CD4-positive, alpha-beta memory T cell (primary cell): ENCODE measurements around the gene KDM1A. TPM values are rescaled to one million over a fixed set of nuclear protein-coding genes. Genes with fewer than 3 reads are reported as not detected.
A peak's percentile ranks its signal among the peaks of the same experiment; 100 is the strongest.
"Not testable (repeated sequence)": the region's sequence is repeated elsewhere in the genome, so short reads cannot be mapped to it uniquely, and the experiment has no call there.

ENCODE experiments used
- CTCF ChIA-PET: fragments of 350-600 bp; sonication (Branson Sonifier 250); formaldehyde crosslinking; loops from one replicate; lab custom pipeline; 2021; ENCODE audit warnings: inconsistent platforms; ENCODE audit not compliant: partially characterized antibody; lab: Charles Lee
- POLR2A ChIA-PET: fragments of 350-600 bp; sonication (Branson Sonifier 250); formaldehyde crosslinking; loops from one replicate; lab custom pipeline; 2021; ENCODE audit not compliant: partially characterized antibody; lab: Charles Lee
- DNase-seq, 5 donors: peaks; one replicate each; pipeline versions ENCODE4 v3.0.0 to v3.0.0-alpha.2; 2020 to 2022; ENCODE audit warnings: mixed read lengths in 1 of 5
- H3K27ac ChIP-seq: one replicate; pipeline ENCODE4 v1.7.0; 2013; ENCODE audit warnings: low read depth, low read length
- H3K27me3 ChIP-seq: 2 replicates; pipeline ENCODE4 v1.7.0; 2013; ENCODE audit warnings: mild to moderate bottlenecking, low read length, moderate library complexity; ENCODE audit not compliant: insufficient read depth
- H3K36me3 ChIP-seq: 2 replicates; pipeline ENCODE4 v1.7.0; 2013; ENCODE audit warnings: mild to moderate bottlenecking, low read length, moderate library complexity; ENCODE audit not compliant: insufficient read depth
- H3K4me1 ChIP-seq: 2 replicates; pipeline ENCODE4 v1.7.0; 2013; ENCODE audit warnings: mild to moderate bottlenecking, low read length, moderate library complexity; ENCODE audit not compliant: insufficient read depth
- H3K4me3 ChIP-seq, 2 donors: one replicate each; pipeline ENCODE4 v1.7.0; 2013; ENCODE audit warnings: low read length in 2 of 2, mild to moderate bottlenecking in 1 of 2
- H3K9me3 ChIP-seq, 2 donors: one replicate each; pipeline ENCODE4 v1.7.0; 2013; ENCODE audit warnings: low read length in 2 of 2, control low read depth in 1 of 2; ENCODE audit not compliant: control insufficient read depth in 1 of 2
- H3K27ac Mint-ChIP-seq, 7 donors: one replicate each; pipeline ENCODE4 v1.8.0; 2020 to 2021; ENCODE audit warnings: mixed read lengths in 7 of 7, mild to moderate bottlenecking in 6 of 7, inconsistent platforms in 3 of 7, moderate library complexity in 3 of 7
- H3K27me3 Mint-ChIP-seq, 2 donors: one replicate each; pipeline ENCODE4 v1.8.0; 2020 to 2021; ENCODE audit warnings: mixed read lengths in 2 of 2
- H3K36me3 Mint-ChIP-seq, 2 donors: one replicate each; pipeline ENCODE4 v1.8.0; 2020 to 2021; ENCODE audit warnings: mixed read lengths in 2 of 2, inconsistent platforms in 1 of 2, mild to moderate bottlenecking in 1 of 2
- H3K4me1 Mint-ChIP-seq, 4 donors: one replicate each; pipeline ENCODE4 v1.8.0; 2020 to 2021; ENCODE audit warnings: mixed read lengths in 4 of 4, mild to moderate bottlenecking in 1 of 4
- H3K4me3 Mint-ChIP-seq, 8 donors: one replicate each; pipeline ENCODE4 v1.8.0; 2020 to 2021; ENCODE audit warnings: mixed read lengths in 8 of 8, mild to moderate bottlenecking in 7 of 8, moderate library complexity in 6 of 8, inconsistent platforms in 3 of 8
- H3K9me3 Mint-ChIP-seq, 8 donors: one replicate each; pipeline ENCODE4 v1.8.0; 2020 to 2021; ENCODE audit warnings: mixed read lengths in 8 of 8, mild to moderate bottlenecking in 5 of 8, inconsistent platforms in 3 of 8, moderate library complexity in 1 of 8
- intact Hi-C: fragments of 100-400 bp; cut with micrococcal nuclease; formaldehyde crosslinking; loops from one replicate; pipeline ENCODE4 v1.15.1; 2023
- polyA plus RNA-seq, 2 donors: library from polyadenylated mRNA; unstranded; fragments of 300-500 nt; fragmentation: Illumina TruSeq; gene quantifications; one replicate each; pipeline ENCODE4 v1.2.3, GENCODE V29; 2021
- total RNA-seq, 2 experiments: library from RNA; stranded (reverse); gene quantifications; one replicate each; pipeline ENCODE4 v1.2.3, GENCODE V29; 2021

The KDM1A gene
- total and polyA plus RNA-seq, 4 experiments from 2014 or later = 39.6 to 47.2 (median 43.2) TPM

DNA sequence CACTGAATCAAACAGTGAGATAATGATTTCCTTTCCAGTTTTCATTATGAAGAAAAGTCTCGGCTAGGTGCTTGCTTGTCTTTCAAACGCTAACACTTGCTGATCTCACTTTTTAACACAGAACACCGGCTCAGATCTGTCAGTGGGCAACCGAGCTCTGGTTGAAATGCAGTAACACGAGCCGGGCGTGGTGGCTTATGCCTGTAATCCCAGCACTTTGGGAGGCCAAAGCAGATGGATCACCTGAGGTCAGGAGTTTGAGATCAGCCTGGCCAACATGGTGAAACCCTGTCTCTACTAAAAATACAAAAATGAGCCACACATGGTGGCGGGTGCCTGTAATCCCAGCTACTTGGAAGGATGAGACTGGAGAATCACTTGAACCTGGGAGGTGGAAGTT is 9.2 kb upstream of the KDM1A start:
- H3K27me3 Mint-ChIP-seq, H3K27me3 ChIP-seq, H3K4me3 ChIP-seq, H3K27ac Mint-ChIP-seq, H3K9me3 ChIP-seq, H3K36me3 Mint-ChIP-seq, H3K4me3 Mint-ChIP-seq, H3K4me1 ChIP-seq, H3K4me1 Mint-ChIP-seq, DNase-seq, H3K27ac ChIP-seq, POLR2A ChIA-PET, H3K9me3 Mint-ChIP-seq, H3K36me3 ChIP-seq, CTCF ChIA-PET, intact Hi-C loops: not testable (repeated sequence)

DNA sequence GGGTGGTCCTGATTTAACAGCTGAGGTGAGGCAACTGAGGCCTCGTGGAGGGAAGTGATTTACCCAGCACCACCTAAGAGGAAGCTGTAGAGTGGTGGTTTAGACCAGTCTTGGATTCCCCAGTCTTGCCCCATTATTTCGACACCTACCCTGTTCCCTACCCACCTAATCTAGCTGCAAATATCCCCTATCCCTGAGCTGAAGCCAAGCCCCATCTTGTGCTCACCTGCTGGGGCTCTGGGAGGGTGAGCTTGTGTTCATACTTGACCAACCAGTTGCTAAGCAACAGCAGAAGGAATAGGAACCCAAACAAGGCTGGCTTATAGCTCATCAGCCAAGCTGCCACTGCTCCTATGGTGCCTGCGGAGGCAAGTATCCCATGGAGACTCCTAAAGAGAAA is 5.6 kb upstream of the KDM1A start:
- POLR2A ChIA-PET = no interaction called here
- Mint-ChIP-seq H3K27me3 (peaks cover 0 to 2% of the 10 kb centered on the region in 2 donors), H3K9me3 (no peaks in the 10 kb centered on the region), H3K4me1 (peaks cover 6 to 7% (median 7%) of the 10 kb centered on the region in 4 donors), H3K36me3 (no peaks in the 10 kb centered on the region), H3K4me3 (no peak overlapping the region), H3K27ac (no peak overlapping the region)
- H3K36me3 ChIP-seq = no peaks in the 10 kb centered on the region
- no peak for DNase-seq
- H3K27ac ChIP-seq = no peak overlapping the region
- no peak overlapping the region for H3K4me3 ChIP-seq
- CTCF ChIA-PET = no interaction called here
- no peaks in the 10 kb centered on the region for H3K9me3 ChIP-seq
- H3K4me1 ChIP-seq = no peaks in the 10 kb centered on the region
- H3K27me3 ChIP-seq = no peaks in the 10 kb centered on the region
- intact Hi-C loops = no loop called here

DNA sequence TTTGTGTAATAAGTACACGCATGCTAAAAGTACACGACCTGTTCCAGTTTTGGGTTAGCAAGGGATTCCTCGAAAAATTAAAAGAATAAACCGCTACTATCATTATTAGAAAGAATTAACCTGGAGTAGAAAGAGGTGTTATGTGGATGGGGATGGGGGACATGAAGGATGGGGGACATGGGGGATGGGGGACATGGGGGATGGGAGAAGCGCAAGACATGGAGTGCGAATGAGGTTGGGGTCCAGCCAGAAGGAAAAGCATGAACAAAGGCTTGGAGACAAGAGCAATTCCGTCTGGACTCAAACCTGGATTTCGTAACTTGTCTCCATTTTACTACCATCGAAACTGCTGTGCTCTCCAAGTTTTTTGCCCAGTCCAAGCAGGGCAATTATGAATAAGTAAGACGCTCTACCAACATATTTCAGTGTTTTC is 591 bp upstream of the KDM1A start:
- no peaks in the 10 kb centered on the region for H3K27me3 Mint-ChIP-seq
- peaks cover 7 to 19% of the 10 kb centered on the region in 2 donors for H3K36me3 Mint-ChIP-seq
- no peaks in the 10 kb centered on the region for H3K27me3 ChIP-seq
- DNase-seq = no peak
- no peaks in the 10 kb centered on the region for H3K36me3 ChIP-seq
- H3K9me3 ChIP-seq = no peaks in the 10 kb centered on the region
- peak overlapping the region; percentile 91 to 98 (median 97) for H3K4me3 Mint-ChIP-seq
- peak overlapping the region; percentile 61 for H3K27ac ChIP-seq
- H3K27ac Mint-ChIP-seq = peak overlapping the region; percentile 73 to 96 (median 89)
- peaks cover 26 to 50% (median 36%) of the 10 kb centered on the region in 4 donors for H3K4me1 Mint-ChIP-seq
- ChIA-PET CTCF (interaction anchor here (0.9 kb wide), 1 partner anchor 673 kb away, joined by 3 read pairs; the partner anchor contains the start of gene RPL11), POLR2A (interaction anchor here (0.9 to 1.8 kb wide), 4 partner anchors 10 to 673 kb away, joined by 3 to 6 read pairs (median 4); partner anchors contain the start of genes LUZP1 and RPL11)
- H3K9me3 Mint-ChIP-seq = peaks cover 0 to 8% (median 5%) of the 10 kb centered on the region in 8 donors
- H3K4me1 ChIP-seq = peaks cover 15% of the 10 kb centered on the region
- peak overlapping the region; percentile 74 to 95 for H3K4me3 ChIP-seq
- intact Hi-C loops = loop anchor here (1.0 to 5.0 kb wide), 2 partner anchors 149 to 673 kb away; partner anchors contain the start of genes LUZP1 and RPL11

DNA sequence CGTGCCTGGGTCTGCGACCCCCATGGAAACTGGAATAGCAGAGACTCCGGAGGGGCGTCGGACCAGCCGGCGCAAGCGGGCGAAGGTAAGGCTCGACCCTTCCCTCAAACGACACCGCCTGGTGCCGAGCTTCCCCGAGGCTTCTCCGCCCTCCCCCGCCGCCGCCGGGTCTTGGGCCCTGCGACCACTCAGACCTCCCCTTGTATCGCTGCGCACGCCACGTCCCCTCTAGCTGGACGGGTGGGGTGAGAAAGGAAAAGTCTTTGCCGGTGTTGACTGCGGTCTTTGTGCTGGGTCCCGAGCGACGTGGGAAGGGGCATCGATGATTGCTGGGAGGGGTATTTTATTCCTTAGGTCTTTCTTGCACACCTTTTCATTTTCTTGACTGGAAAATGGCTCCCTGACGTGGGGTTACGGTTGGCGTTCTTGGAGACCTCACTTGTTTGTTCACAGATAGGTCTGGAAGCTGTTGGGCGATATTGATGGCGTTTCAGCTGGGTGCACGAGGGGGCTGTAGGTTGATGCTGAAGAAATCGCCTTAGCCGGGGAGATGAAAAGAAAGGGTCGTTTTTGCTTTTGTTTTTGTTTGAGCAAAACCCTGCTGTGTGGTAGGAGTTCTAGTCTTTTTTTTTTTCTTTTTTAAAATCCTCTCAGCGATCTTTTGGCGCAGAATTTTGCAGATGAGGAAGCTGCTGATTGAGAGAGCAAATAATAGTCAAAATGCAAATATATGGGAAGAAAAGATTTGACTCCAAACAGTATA is 776 bp downstream of the KDM1A start:
- peak overlapping the region; percentile 96 to 99 (median 96) for H3K4me3 Mint-ChIP-seq
- CTCF ChIA-PET = no interaction called here

DNA sequence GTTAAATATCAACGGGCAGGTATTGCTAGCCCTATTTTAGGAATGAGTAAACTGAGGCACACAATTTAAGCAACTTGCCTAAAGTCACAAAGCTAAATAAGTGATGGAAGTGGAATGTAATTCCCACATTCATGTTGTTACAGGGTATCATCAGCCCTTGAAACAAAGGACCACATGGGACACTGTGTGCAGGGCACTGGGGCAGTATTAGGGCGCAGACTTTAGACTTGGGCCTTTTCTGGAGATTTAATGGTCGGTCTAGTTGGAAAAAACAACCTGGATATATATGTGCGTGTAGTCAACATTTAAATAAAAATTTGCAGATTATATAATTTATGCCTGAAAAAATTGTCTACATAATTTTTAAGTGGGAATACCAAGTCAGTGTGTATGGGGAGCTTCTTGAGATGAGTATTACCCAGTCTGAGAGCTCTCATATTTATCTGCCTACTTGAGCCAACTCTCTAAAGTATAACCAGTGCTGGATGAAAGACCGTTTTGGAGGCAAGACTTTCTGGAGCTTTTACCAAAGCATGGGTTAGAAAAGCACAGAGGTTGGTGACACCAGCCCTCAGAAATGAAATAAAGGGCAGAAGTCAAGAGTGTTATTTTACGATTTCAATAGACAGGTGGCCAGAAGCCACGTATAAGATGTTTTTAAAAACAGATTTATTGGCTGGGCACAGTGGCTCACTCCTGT is 1.6 kb downstream of the KDM1A start:
- H3K27me3 ChIP-seq = no peaks in the 10 kb centered on the region
- POLR2A ChIA-PET = no interaction called here
- no peaks in the 10 kb centered on the region for H3K9me3 ChIP-seq
- Mint-ChIP-seq H3K4me1 (peaks cover 32 to 59% (median 45%) of the 10 kb centered on the region in 4 donors), H3K27ac (peak overlapping the region in 5 of 7 donors; percentile 17 to 97 (median 90)), H3K36me3 (peaks cover 11 to 21% of the 10 kb centered on the region in 2 donors), H3K9me3 (peaks cover 0 to 11% (median 5%) of the 10 kb centered on the region in 8 donors), H3K4me3 (peak overlapping the region; percentile 96 to 99 (median 96)), H3K27me3 (no peaks in the 10 kb centered on the region)
- DNase-seq = no peak
- peak overlapping the region; percentile 85 to 95 for H3K4me3 ChIP-seq
- no peak overlapping the region for H3K27ac ChIP-seq
- peaks cover 15% of the 10 kb centered on the region for H3K4me1 ChIP-seq
- no peaks in the 10 kb centered on the region for H3K36me3 ChIP-seq
- intact Hi-C loops = no loop called here
- CTCF ChIA-PET = no interaction called here

More for the DNA sequence above, 776 bp downstream of the KDM1A start:
- intact Hi-C loops = loop anchor here (1.0 to 5.0 kb wide), 2 partner anchors 147 to 671 kb away; partner anchors contain the start of genes LUZP1 and RPL11
- peak overlapping the region; percentile 17 to 97 (median 90) for H3K27ac Mint-ChIP-seq
- Histone ChIP-seq H3K36me3 (no peaks in the 10 kb centered on the region), H3K9me3 (no peaks in the 10 kb centered on the region), H3K27ac (peak overlapping the region; percentile 61), H3K4me3 (peak overlapping the region; percentile 85 to 95), H3K27me3 (no peaks in the 10 kb centered on the region), H3K4me1 (peaks cover 15% of the 10 kb centered on the region)
- POLR2A ChIA-PET = interaction anchor here (1.8 kb wide), 1 partner anchor 9 kb away, joined by 6 read pairs; no protein-coding TSS in a partner anchor
- peaks cover 0 to 11% (median 5%) of the 10 kb centered on the region in 8 donors for H3K9me3 Mint-ChIP-seq
- peaks cover 11 to 21% of the 10 kb centered on the region in 2 donors for H3K36me3 Mint-ChIP-seq
- DNase-seq = peak in 4 of 5 donors; percentile 3 to 14 (median 10)
- H3K4me1 Mint-ChIP-seq = peaks cover 30 to 56% (median 42%) of the 10 kb centered on the region in 4 donors
- H3K27me3 Mint-ChIP-seq = no peaks in the 10 kb centered on the region

DNA sequence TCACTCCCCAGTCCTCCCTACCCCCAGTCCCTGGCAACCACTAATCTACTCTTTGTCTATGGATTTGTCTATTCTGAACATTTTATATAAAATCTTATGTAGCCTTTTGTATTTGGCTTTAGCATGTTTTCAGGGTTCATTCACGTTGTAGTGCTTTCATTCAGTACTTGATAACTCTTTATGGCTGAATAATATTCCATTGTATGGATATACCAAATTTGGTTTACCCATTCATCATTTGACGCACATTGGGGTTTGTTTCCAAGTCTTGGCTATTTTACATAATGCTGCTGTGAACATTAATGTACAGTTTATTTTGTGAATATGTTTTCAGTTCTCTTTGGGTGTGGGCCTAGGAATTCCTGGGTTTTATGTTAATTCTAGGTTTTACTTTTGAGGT is 2.6 kb downstream of the KDM1A start:
- Mint-ChIP-seq H3K27me3 (no peaks in the 10 kb centered on the region), H3K36me3 (peaks cover 11 to 21% of the 10 kb centered on the region in 2 donors), H3K9me3 (peaks cover 0 to 11% (median 5%) of the 10 kb centered on the region in 8 donors), H3K4me3 (peak overlapping the region in 6 of 8 donors; percentile 4 to 44 (median 20)), H3K4me1 (peaks cover 34 to 65% (median 50%) of the 10 kb centered on the region in 4 donors), H3K27ac (peak overlapping the region in 1 of 7 donors; percentile 14)
- H3K27ac ChIP-seq = no peak overlapping the region
- no peaks in the 10 kb centered on the region for H3K27me3 ChIP-seq
- H3K9me3 ChIP-seq = no peaks in the 10 kb centered on the region
- peaks cover 20% of the 10 kb centered on the region for H3K4me1 ChIP-seq
- ChIA-PET POLR2A (no interaction called here), CTCF (no interaction called here)
- no peaks in the 10 kb centered on the region for H3K36me3 ChIP-seq
- DNase-seq = no peak
- no peak overlapping the region for H3K4me3 ChIP-seq
- intact Hi-C loops = no loop called here
